ENCODE data around the gene MAST4.
"Not testable (repeated sequence)": the region's sequence is repeated elsewhere in the genome, so short reads cannot be mapped to it uniquely, and the experiment has no call there.

The MAST4 gene

GRCh38 chr5:66742896-66743247 lies 146.7 kb downstream of the MAST4 start:
- no peak for DNase-seq (ENCODE audit: low read depth in 3 of 3)

GRCh38 chr5:66743344-66743743 lies 147.2 kb downstream of the MAST4 start:
- no peak for DNase-seq (ENCODE audit: low read depth in 3 of 3)

- no peak for DNase-seq (ENCODE audit: low read depth in 3 of 3)
Measured at GRCh38 chr5:66744040-66744439, 147.8 kb downstream of the MAST4 start.

GRCh38 chr5:66745297-66745696 lies 149.1 kb downstream of the MAST4 start:
- DNase-seq (ENCODE audit: low read depth in 3 of 3), result no peak

- DNase-seq (ENCODE audit: low read depth in 3 of 3), result no peak
Measured at GRCh38 chr5:66747607-66748006, 151.4 kb downstream of the MAST4 start.

- not testable (repeated sequence) for DNase-seq (ENCODE audit: low read depth in 3 of 3)
Measured at GRCh38 chr5:66752668-66753067, 156.5 kb downstream of the MAST4 start.

- DNase-seq (ENCODE audit: low read depth in 3 of 3), result no peak
Measured at GRCh38 chr5:66757219-66757833, 161.1 kb downstream of the MAST4 start.

GRCh38 chr5:66757834-66758371 lies 161.7 kb downstream of the MAST4 start:
- DNase-seq (ENCODE audit: low read depth in 3 of 3), result no peak

- no peak for DNase-seq (ENCODE audit: low read depth in 3 of 3)
Measured at GRCh38 chr5:66769030-66769733, 173.0 kb downstream of the MAST4 start.

- no peak for DNase-seq (ENCODE audit: low read depth in 3 of 3)
Measured at GRCh38 chr5:66769839-66770617, 173.8 kb downstream of the MAST4 start.

GRCh38 chr5:66777868-66778267 lies 181.7 kb downstream of the MAST4 start:
- no peak for DNase-seq (ENCODE audit: low read depth in 3 of 3)

GRCh38 chr5:66779528-66779927 lies 183.3 kb downstream of the MAST4 start:
- no peak for DNase-seq (ENCODE audit: low read depth in 3 of 3)

- DNase-seq (ENCODE audit: low read depth in 3 of 3), result no peak
Measured at GRCh38 chr5:66788556-66788955, 192.4 kb downstream of the MAST4 start.

GRCh38 chr5:66789434-66789833 lies 193.2 kb downstream of the MAST4 start:
- DNase-seq (ENCODE audit: low read depth in 3 of 3), result no peak

- DNase-seq (ENCODE audit: low read depth in 3 of 3), result no peak
Measured at GRCh38 chr5:66793049-66793448, 196.9 kb downstream of the MAST4 start.

GRCh38 chr5:66795682-66796081 lies 199.5 kb downstream of the MAST4 start:
- DNase-seq (ENCODE audit: low read depth in 3 of 3), result no peak

GRCh38 chr5:66796305-66797292 lies 200.4 kb downstream of the MAST4 start:
- no peak for DNase-seq (ENCODE audit: low read depth in 3 of 3)

GRCh38 chr5:66802941-66803340 lies 206.7 kb downstream of the MAST4 start:
- no peak for DNase-seq (ENCODE audit: low read depth in 3 of 3)

GRCh38 chr5:66805514-66806430 lies 209.6 kb downstream of the MAST4 start:
- no peak for DNase-seq (ENCODE audit: low read depth in 3 of 3)

GRCh38 chr5:66807743-66808142 lies 211.6 kb downstream of the MAST4 start:
- no peak for DNase-seq (ENCODE audit: low read depth in 3 of 3)
